NCI-H2081 treated with DMSO at 0.1 percent for 48 hours (cell line): ENCODE measurements around the gene PCGF1.
"Not testable (repeated sequence)": the region's sequence is repeated elsewhere in the genome, so short reads cannot be mapped to it uniquely, and the experiment has no call there.

ENCODE experiments used
- DNase-seq: peaks from one replicate; lab custom pipeline; 2025; lab: John Stamatoyannopoulos, UW

PCGF1 gene

GRCh38 chr2:74472086-74472944 is 35.2 kb downstream of the PCGF1 start, which contains the start of gene MRPL53:
TSS of gene MRPL53 (minus strand) at chr2:74472680. CDS start at chr2:74472660, 20 bp downstream.
- peak; percentile 54 for DNase-seq

GRCh38 chr2:74471332-74472065 is 36.0 kb downstream of the PCGF1 start:
- DNase-seq = no peak

GRCh38 chr2:74470742-74471141 is 36.8 kb downstream of the PCGF1 start:
- not testable (repeated sequence) for DNase-seq

- no peak for DNase-seq
These were observed 43.1 kb downstream of the PCGF1 start for GRCh38 chr2:74464406-74464805.

- DNase-seq = no peak
These were observed 44.7 kb downstream of the PCGF1 start for GRCh38 chr2:74462786-74463105.

- DNase-seq = no peak
These were observed 45.3 kb downstream of the PCGF1 start for GRCh38 chr2:74462054-74462785.

- DNase-seq = no peak
These were observed 46.1 kb downstream of the PCGF1 start for GRCh38 chr2:74461187-74462053.

GRCh38 chr2:74460187-74460586 is 47.3 kb downstream of the PCGF1 start:
- not testable (repeated sequence) for DNase-seq

- not testable (repeated sequence) for DNase-seq
These were observed 47.9 kb downstream of the PCGF1 start for GRCh38 chr2:74459503-74460118.

GRCh38 chr2:74458938-74459363 is 48.5 kb downstream of the PCGF1 start:
- DNase-seq = no peak

GRCh38 chr2:74458132-74458937 is 49.2 kb downstream of the PCGF1 start, which contains the start of gene WBP1:
TSS of gene WBP1 (plus strand) at chr2:74458438. CDS start at chr2:74458603, 165 bp downstream.
- DNase-seq = peak; percentile 99

GRCh38 chr2:74457549-74458131 is 49.9 kb downstream of the PCGF1 start:
- no peak for DNase-seq

GRCh38 chr2:74457129-74457548 is 50.4 kb downstream of the PCGF1 start:
- no peak for DNase-seq
